Small intestine (tissue), 7 donors: Measurements from ENCODE around the gene FBXW10B. TPM values are rescaled to one million over a fixed set of nuclear protein-coding genes. Genes with fewer than 3 reads are reported as not detected.
"Not testable (repeated sequence)": the region's sequence is repeated elsewhere in the genome, so short reads cannot be mapped to it uniquely, and the experiment has no call there.

Source experiments
- DNase-seq, 2 donors: peaks; one replicate each; pipeline versions ENCODE4 v3.0.0 to v3.0.0-alpha.2; 2013
- FAIRE-seq: peaks from 2 replicates; lab custom pipeline; 2012; peaks lifted over from hg19 to GRCh38; lab: Jason Lieb, UNC
- H3K27ac ChIP-seq, 3 donors: one replicate each; pipeline ENCODE4 v1.5.1; 2013; ENCODE audit warnings: low read length in 2 of 3, mild to moderate bottlenecking in 2 of 3, control low read depth in 1 of 3, inconsistent platforms in 1 of 3, low read depth in 1 of 3, moderate library complexity in 1 of 3
- H3K27me3 ChIP-seq, 3 donors: one replicate each; pipeline ENCODE4 v1.6.1; 2013; ENCODE audit warnings: low read length in 3 of 3, inconsistent platforms in 1 of 3; ENCODE audit not compliant: control insufficient read depth in 3 of 3, insufficient read depth in 3 of 3
- H3K36me3 ChIP-seq, 3 donors: one replicate each; pipeline ENCODE4 v1.6.1; 2013; ENCODE audit warnings: low read length in 3 of 3, inconsistent platforms in 1 of 3, low read depth in 1 of 3, mild to moderate bottlenecking in 1 of 3, moderate library complexity in 1 of 3; ENCODE audit not compliant: control insufficient read depth in 3 of 3, insufficient read depth in 2 of 3
- H3K4me1 ChIP-seq, 3 donors: one replicate each; pipeline ENCODE4 v1.6.1; 2013; ENCODE audit warnings: low read length in 2 of 3, inconsistent platforms in 1 of 3, low read depth in 1 of 3, mild to moderate bottlenecking in 1 of 3, moderate library complexity in 1 of 3; ENCODE audit not compliant: control insufficient read depth in 3 of 3, insufficient read depth in 2 of 3
- H3K4me3 ChIP-seq, 3 donors: one replicate each; pipeline ENCODE4 v1.5.1; 2013; ENCODE audit warnings: low read length in 3 of 3, control low read depth in 1 of 3, inconsistent platforms in 1 of 3, low read depth in 1 of 3, mild to moderate bottlenecking in 1 of 3, moderate library complexity in 1 of 3
- H3K9me3 ChIP-seq, 2 donors: one replicate each; pipeline ENCODE4 v1.6.1; 2013; ENCODE audit warnings: low read depth in 1 of 2, low read length in 1 of 2; ENCODE audit not compliant: control insufficient read depth in 2 of 2, insufficient read depth in 1 of 2
- WGBS, 3 donors: extraction: QIAGEN DNeasy Blood & Tissue Kit; methylation state at CpG; one replicate each; pipeline ENCODE4 v1.1.7; 2013; 5-methylcytosine and 5-hydroxymethylcytosine counted together
- polyA plus RNA-seq, 4 donors: library from polyadenylated mRNA; stranded (reverse) in 3 of 4; unstranded in 1 of 4; fragments of 200-250 nt in 3 of 4; fragments of 120-200 nt in 1 of 4; gene quantifications; one replicate each; pipeline versions ENCODE4 v1.2.1 to v1.2.3, GENCODE V29; 2013
- donor health status: healthy with polysubstance abuse.
- donor health status: control.
- donor health status: control.
- donor health status: Bipolar disorder and iron deficiency.
- donor health status: healthy.

Gene FBXW10B
- polyA plus RNA-seq, 4 donors, result 0.81 to 1.1 (median 1.0) TPM; not detected in 1

GRCh38 chr17:15622124-15622523, 2.6 kb upstream of the FBXW10B start:
- FAIRE-seq, H3K27me3 ChIP-seq, H3K9me3 ChIP-seq, DNase-seq, H3K36me3 ChIP-seq, H3K4me1 ChIP-seq, H3K4me3 ChIP-seq, H3K27ac ChIP-seq: not testable (repeated sequence)
- 74 to 88% (median 86%) methylated on average over 5 of the region's 8 CpGs for WGBS, 3 donors

GRCh38 chr17:15616828-15617227, 2.7 kb downstream of the FBXW10B start:
- 34 to 51% (median 38%) methylated on average over 4 of the region's 4 CpGs for WGBS, 3 donors
- not testable (repeated sequence) for H3K4me3 ChIP-seq, H3K36me3 ChIP-seq, H3K27ac ChIP-seq, FAIRE-seq, H3K4me1 ChIP-seq, H3K27me3 ChIP-seq, H3K9me3 ChIP-seq
- DNase-seq, result peak in 1 of 2 donors; percentile 76

DNA sequence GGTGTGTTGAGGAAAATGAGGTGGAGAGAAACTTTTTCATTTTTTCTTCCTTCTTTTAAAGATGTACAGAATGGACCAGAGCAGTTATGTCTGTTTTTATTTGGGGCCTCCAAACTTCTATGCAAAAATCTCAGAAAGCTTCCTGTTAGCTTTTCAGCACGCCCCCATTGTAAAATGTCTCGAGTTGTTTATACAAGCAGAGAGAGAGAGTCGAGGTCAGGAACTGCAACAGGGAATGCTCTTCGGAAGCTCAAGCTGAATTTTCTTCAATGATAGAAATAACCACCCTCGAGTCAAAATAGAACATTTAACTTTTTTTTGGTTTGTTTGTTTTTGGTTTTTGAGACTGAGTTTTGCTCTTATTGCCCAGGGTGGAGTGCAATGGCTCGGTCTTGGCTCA, 3.7 kb downstream of the FBXW10B start:
- WGBS, 3 donors, result 40 to 56% (median 41%) methylated on average over 6 of the region's 6 CpGs
- H3K9me3 ChIP-seq, H3K36me3 ChIP-seq, H3K27me3 ChIP-seq, H3K4me3 ChIP-seq, FAIRE-seq, H3K4me1 ChIP-seq, H3K27ac ChIP-seq: not testable (repeated sequence)
- peak in 1 of 2 donors; percentile 48 for DNase-seq

GRCh38 chr17:15613111-15613510, 6.4 kb downstream of the FBXW10B start:
- not testable (repeated sequence) for FAIRE-seq
- 94 to 100% (median 100%) methylated on average over 1 of the region's 1 CpG for WGBS, 3 donors

DNA sequence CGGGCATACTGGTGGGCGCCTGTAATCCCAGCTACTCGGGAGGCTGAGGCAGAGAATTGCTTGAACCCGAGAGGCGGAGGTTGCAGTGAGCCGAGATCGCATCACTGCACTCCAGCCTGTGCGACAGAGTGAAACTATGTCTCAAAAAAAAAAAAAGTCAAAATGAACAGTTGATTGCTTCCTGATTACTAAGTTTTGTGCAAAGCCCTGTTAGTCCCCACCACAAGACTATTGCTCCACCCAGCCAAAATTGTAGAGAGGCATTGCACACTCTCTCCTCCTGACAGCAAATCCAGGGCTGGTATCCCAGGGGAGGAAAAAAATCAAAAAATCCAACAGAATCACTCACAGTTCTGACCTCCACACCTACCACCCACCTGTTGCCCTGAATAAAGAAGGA, 26.5 kb downstream of the FBXW10B start:
- not testable (repeated sequence) for H3K27ac ChIP-seq, DNase-seq, H3K36me3 ChIP-seq, H3K9me3 ChIP-seq, FAIRE-seq, H3K4me1 ChIP-seq, H3K27me3 ChIP-seq, H3K4me3 ChIP-seq
- 76 to 86% (median 79%) methylated on average over 7 to 8 of the region's 8 CpGs for WGBS, 3 donors

More at GRCh38 chr17:15613111-15613510, 6.4 kb downstream of the FBXW10B start:
- H3K4me1 ChIP-seq, DNase-seq, H3K4me3 ChIP-seq, H3K9me3 ChIP-seq, H3K36me3 ChIP-seq, H3K27ac ChIP-seq, H3K27me3 ChIP-seq: not testable (repeated sequence)

DNA sequence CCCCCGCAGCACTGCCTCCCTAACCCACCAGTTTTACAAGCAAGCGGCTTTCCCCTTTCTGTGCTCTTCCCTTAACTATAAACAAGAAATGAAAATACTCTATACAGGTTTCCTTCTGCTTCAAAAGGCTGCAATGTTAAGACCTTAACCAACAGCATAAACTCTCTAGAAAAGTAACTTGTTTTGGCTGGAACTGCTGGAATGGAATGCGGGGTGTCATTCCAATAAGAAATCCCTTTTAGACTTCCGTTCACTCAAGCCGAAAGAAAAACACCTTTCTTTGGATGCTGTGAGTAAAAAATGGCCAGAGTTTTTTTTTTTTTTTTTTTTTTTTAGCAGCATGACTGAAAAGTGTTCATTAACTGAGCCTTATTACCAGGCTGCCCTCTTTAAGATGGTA, 27.5 kb downstream of the FBXW10B start:
- not testable (repeated sequence) for FAIRE-seq, H3K4me3 ChIP-seq, DNase-seq, H3K4me1 ChIP-seq, H3K36me3 ChIP-seq, H3K27me3 ChIP-seq, H3K27ac ChIP-seq, H3K9me3 ChIP-seq
- WGBS, 3 donors, result 70 to 94% (median 83%) methylated on average over 5 of the region's 5 CpGs

GRCh38 chr17:15590844-15591243, 28.7 kb downstream of the FBXW10B start:
- not testable (repeated sequence) for DNase-seq, H3K4me1 ChIP-seq, H3K27me3 ChIP-seq, H3K36me3 ChIP-seq, H3K27ac ChIP-seq, FAIRE-seq, H3K9me3 ChIP-seq, H3K4me3 ChIP-seq
- WGBS, 3 donors, result 96 to 100% (median 100%) methylated on average over 1 of the region's 1 CpG

DNA sequence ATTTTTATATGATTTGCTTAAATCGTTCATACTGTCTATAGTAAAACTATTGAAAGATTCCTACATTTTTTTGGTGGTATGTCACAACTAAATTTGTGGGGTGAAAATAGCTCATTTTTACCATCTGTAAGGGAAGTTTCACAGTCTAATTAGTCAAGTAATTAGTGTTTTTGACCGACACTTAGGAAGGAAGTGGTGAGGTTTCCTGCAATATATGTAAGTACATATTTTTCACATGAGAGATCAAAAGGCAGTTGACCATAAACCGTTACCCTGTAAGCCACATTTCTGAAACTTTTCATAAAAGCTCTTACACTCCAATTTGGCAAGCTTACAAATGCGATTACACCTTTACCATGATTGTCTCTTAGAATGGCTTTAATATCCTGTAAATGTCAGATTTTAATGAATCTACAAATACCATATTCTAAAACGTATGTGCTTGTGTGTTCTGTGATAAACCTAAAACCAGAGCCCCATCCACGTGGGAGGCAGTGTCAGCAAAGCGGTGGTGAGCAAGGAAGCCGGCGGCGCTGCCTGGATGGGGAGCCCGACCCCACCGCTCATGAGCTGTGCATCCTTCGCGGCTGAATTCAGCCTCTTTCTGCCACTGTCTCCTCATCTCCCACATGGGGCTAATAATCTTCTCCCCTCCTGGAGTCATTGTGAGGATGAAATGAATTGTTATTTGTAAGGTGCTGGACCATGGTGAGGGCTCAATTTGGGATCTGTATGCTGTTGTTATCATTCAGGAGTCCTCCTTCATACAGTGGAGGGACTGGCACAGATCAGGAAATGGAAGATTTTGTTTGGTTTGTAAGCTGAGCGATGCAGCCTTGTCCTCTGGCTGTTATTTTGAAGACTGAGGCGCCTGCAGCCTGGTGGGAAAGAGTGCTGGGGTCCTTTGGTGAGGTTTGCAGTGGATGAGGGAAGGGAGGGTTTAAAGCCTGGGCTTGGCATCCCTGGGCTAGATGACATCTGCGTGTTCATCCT, 29.7 kb downstream of the FBXW10B start:
- FAIRE-seq, H3K4me3 ChIP-seq, H3K36me3 ChIP-seq: not testable (repeated sequence)

More for the DNA sequence above, 29.7 kb downstream of the FBXW10B start:
- H3K9me3 ChIP-seq, H3K4me1 ChIP-seq, H3K27me3 ChIP-seq: not testable (repeated sequence)
- 52 to 89% (median 57%) methylated on average over 12 to 13 of the region's 17 CpGs for WGBS, 3 donors
- peak in 1 of 2 donors; percentile 9 for DNase-seq
- H3K27ac ChIP-seq, result peak overlapping the region in 1 of 3 donors; percentile 16
